ENCODE measurements around the gene POLR3G.
A peak's percentile ranks its signal among the peaks of the same experiment; 100 is the strongest.

The POLR3G gene

GRCh38 chr5:90553711-90554110 lies 79.0 kb downstream of the POLR3G start:
- DNase-seq: no peak

- DNase-seq: no peak
Observed at GRCh38 chr5:90554358-90555006, 79.8 kb downstream of the POLR3G start.

GRCh38 chr5:90555666-90556065 lies 81.0 kb downstream of the POLR3G start:
- DNase-seq: no peak

GRCh38 chr5:90557391-90557790 lies 82.7 kb downstream of the POLR3G start:
- DNase-seq: no peak

GRCh38 chr5:90557871-90558270 lies 83.2 kb downstream of the POLR3G start:
- DNase-seq: no peak

GRCh38 chr5:90558344-90559192 lies 83.9 kb downstream of the POLR3G start, which contains the start of gene ADGRV1:
TSS of gene ADGRV1 (plus strand) at chr5:90558797. CDS start at chr5:90558896, 99 bp downstream.
- peak; percentile 41 for DNase-seq

GRCh38 chr5:90560771-90561170 lies 86.1 kb downstream of the POLR3G start:
- no peak for DNase-seq

- no peak for DNase-seq
Observed at GRCh38 chr5:90561766-90562165, 87.1 kb downstream of the POLR3G start.

GRCh38 chr5:90562341-90562740 lies 87.7 kb downstream of the POLR3G start:
- no peak for DNase-seq

- DNase-seq: no peak
Observed at GRCh38 chr5:90563108-90563507, 88.4 kb downstream of the POLR3G start.

All from right hindlimb (tissue), 1 donor.